Measurements from ENCODE around the gene ATF4. TPM values are rescaled to one million over a fixed set of nuclear protein-coding genes. Genes with fewer than 3 reads are reported as not detected.

ATF4 gene
- total and polyA plus RNA-seq, 2 of the 13 experiments (the other 11 are each of a cell fraction or from before 2014, with no cell fraction given) = 486 to 1,297 TPM

DNA sequence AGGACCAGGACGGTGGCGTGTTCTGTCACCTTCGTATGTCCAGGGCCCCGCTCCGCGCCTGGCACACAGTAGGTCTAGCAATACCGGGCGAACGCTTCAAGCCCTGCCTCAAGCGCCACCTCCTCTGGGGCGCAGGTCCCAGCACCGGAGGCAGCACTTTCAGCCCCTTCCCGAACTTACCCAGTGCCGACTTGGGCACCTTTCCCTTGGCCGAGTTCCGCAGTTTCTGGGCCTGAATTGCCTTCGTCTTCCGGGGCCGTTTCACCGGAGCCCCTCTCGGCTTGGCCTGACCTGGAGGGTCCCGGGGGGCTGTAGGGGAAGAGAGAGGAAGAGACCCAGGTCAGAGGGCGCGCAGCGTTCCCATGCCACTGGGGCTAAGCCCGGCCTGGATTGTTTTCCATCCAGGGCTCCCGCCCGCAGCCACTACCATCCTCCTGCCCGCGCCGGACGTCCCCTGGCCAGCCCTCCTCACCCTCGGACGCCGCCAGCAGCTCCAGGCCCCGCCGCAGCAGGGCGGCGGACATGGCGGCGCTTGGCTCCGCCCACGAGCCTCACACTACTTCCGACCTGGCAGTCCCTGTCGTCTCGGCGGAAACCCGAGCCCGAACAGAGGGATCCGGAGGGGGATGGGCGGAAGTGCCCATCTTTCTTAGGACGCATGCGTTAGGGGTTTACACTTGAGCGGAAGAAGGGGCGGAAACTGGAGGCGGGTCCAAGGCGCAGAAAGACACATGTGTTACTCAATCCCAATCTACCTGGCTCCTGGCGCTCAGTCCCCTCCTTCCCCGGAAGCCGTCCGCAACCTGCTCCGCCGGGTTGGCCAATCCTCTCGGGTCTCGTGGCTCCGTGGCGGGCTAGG, 12.1 kb downstream of the ATF4 start, which contains the start of gene RPS19BP1 (continued):
- TF ChIP-seq CERS6 (CRISPR knock-in tag; IDR thresholded peaks at IDR 0.05) (no peak), ZFP37 (CRISPR knock-in tag; IDR thresholded peaks at IDR 0.05; ENCODE audit: borderline replicate concordance) (no peak), CC2D1A (CRISPR knock-in tag; IDR thresholded peaks at IDR 0.05) (no peak), ZNF280B (CRISPR knock-in tag; IDR thresholded peaks at IDR 0.05; ENCODE audit: borderline replicate concordance) (peak; percentile 59; the same call in 1 of the 2 replicates), ZZZ3 (CRISPR knock-in tag; IDR thresholded peaks at IDR 0.05; ENCODE audit: borderline replicate concordance) (0 out of 2 replicates have a peak, but pooled peaks have one; percentile 16), ARNT (IDR thresholded peaks at IDR 0.05) (no peak), ZNF138 (CRISPR knock-in tag; IDR thresholded peaks at IDR 0.05; ENCODE audit: low read depth) (0 out of 2 replicates have a peak, but pooled peaks have one; percentile 54), PITX1 (CRISPR knock-in tag; IDR thresholded peaks at IDR 0.05) (0 out of 2 replicates have a peak, but pooled peaks have one; percentile 29), ZNF264 (CRISPR knock-in tag; IDR thresholded peaks at IDR 0.05) (0 out of 2 replicates have a peak, but pooled peaks have one; percentile 56), ATF7-NPFF (CRISPR knock-in tag; IDR thresholded peaks at IDR 0.05; ENCODE audit: low read depth) (0 out of 2 replicates have a peak, but pooled peaks have one; percentile 3), GFI1 (CRISPR knock-in tag; IDR thresholded peaks at IDR 0.05; ENCODE audit: borderline replicate concordance) (peak; percentile 51; the same call in 1 of the 2 replicates), RFX1 (IDR thresholded peaks at IDR 0.05) (no peak), ZBTB46 (CRISPR knock-in tag; IDR thresholded peaks at IDR 0.05; ENCODE audit: borderline replicate concordance) (no peak), ETS1 (CRISPR knock-in tag; IDR thresholded peaks at IDR 0.05) (0 out of 2 replicates have a peak, but pooled peaks have one; percentile 30)
- TF ChIP-seq, protein P1, sequence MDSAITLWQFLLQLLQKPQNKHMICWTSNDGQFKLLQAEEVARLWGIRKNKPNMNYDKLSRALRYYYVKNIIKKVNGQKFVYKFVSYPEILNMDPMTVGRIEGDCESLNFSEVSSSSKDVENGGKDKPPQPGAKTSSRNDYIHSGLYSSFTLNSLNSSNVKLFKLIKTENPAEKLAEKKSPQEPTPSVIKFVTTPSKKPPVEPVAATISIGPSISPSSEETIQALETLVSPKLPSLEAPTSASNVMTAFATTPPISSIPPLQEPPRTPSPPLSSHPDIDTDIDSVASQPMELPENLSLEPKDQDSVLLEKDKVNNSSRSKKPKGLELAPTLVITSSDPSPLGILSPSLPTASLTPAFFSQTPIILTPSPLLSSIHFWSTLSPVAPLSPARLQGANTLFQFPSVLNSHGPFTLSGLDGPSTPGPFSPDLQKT (CRISPR knock-in tag; IDR thresholded peaks at IDR 0.05; ENCODE audit: borderline replicate concordance) = no peak
- TF ChIP-seq, protein P2, sequence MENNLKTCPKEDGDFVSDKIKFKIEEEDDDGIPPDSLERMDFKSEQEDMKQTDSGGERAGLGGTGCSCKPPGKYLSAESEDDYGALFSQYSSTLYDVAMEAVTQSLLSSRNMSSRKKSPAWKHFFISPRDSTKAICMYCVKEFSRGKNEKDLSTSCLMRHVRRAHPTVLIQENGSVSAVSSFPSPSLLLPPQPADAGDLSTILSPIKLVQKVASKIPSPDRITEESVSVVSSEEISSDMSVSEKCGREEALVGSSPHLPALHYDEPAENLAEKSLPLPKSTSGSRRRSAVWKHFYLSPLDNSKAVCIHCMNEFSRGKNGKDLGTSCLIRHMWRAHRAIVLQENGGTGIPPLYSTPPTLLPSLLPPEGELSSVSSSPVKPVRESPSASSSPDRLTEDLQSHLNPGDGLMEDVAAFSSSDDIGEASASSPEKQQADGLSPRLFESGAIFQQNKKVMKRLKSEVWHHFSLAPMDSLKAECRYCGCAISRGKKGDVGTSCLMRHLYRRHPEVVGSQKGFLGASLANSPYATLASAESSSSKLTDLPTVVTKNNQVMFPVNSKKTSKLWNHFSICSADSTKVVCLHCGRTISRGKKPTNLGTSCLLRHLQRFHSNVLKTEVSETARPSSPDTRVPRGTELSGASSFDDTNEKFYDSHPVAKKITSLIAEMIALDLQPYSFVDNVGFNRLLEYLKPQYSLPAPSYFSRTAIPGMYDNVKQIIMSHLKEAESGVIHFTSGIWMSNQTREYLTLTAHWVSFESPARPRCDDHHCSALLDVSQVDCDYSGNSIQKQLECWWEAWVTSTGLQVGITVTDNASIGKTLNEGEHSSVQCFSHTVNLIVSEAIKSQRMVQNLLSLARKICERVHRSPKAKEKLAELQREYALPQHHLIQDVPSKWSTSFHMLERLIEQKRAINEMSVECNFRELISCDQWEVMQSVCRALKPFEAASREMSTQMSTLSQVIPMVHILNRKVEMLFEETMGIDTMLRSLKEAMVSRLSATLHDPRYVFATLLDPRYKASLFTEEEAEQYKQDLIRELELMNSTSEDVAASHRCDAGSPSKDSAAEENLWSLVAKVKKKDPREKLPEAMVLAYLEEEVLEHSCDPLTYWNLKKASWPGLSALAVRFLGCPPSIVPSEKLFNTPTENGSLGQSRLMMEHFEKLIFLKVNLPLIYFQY (CRISPR knock-in tag; IDR thresholded peaks at IDR 0.05; ENCODE audit: borderline replicate concordance) = 0 out of 2 replicates have a peak, but pooled peaks have one; percentile 8

Measured in HepG2 (cell line).